Caco-2 (cell line): ENCODE measurements around the gene PDLIM7. TPM values are rescaled to one million over a fixed set of nuclear protein-coding genes. Genes with fewer than 3 reads are reported as not detected.

Source experiments
- BruUV-seq: library from RNA; stranded (reverse); fragments of 400-500 nt; replicated peaks from 2 replicates; lab custom pipeline; 2021; lab: Mats Ljungman, UMichigan
- CTCF ChIA-PET: fragments of 300-600 bp; sonication (Branson Sonifier 250); formaldehyde crosslinking; loops from one replicate; lab custom pipeline; 2022; ENCODE audit warnings: antibody characterized with exemption; lab: Charles Lee
- POLR2A ChIA-PET: fragments of 300-600 bp; sonication (Branson Sonifier 250); formaldehyde crosslinking; loops from one replicate; lab custom pipeline; 2022; ENCODE audit warnings: antibody characterized with exemption; lab: Charles Lee
- DNase-seq, 2 experiments: peaks; one replicate each; pipeline versions ENCODE4 v3.0.0 to v3.0.0-alpha.2; 2020 to 2022
- H3K27me3 ChIP-seq: replicated peaks from 2 replicates; pipeline ENCODE4 v1.6.0; 2011; ENCODE audit warnings: low read length; ENCODE audit not compliant: control insufficient read depth, insufficient read depth
- H3K36me3 ChIP-seq: 2 replicates; pipeline ENCODE4 v1.5.1; 2011; ENCODE audit warnings: low read length; ENCODE audit not compliant: control insufficient read depth, insufficient read depth
- H3K4me1 ChIP-seq: fragments of 250-450 bp; sonication (Bioruptor Pico); 2 replicates; pipeline ENCODE4 v1.5.1; 2020; ENCODE audit warnings: mild to moderate bottlenecking
- H3K4me3 ChIP-seq: 2 replicates; pipeline ENCODE4 v1.5.1; 2011; ENCODE audit warnings: low read depth, mild to moderate bottlenecking, control low read depth, low read length
- H3K9me3 ChIP-seq: fragments of 250-450 bp; sonication (Bioruptor Pico); 2 replicates; pipeline ENCODE4 v1.5.1; 2020; ENCODE audit warnings: mild to moderate bottlenecking, moderate library complexity
- H3K27ac Mint-ChIP-seq: one replicate; pipeline ENCODE4 v1.8.0; 2022; ENCODE audit warnings: mixed read lengths; ENCODE audit not compliant: unreplicated experiment
- H3K27me3 Mint-ChIP-seq: one replicate; pipeline ENCODE4 v1.8.0; 2022; ENCODE audit warnings: mixed read lengths; ENCODE audit not compliant: insufficient read depth, unreplicated experiment
- H3K36me3 Mint-ChIP-seq: one replicate; pipeline ENCODE4 v1.8.0; 2022; ENCODE audit warnings: mild to moderate bottlenecking, mixed read lengths; ENCODE audit not compliant: insufficient read depth, unreplicated experiment
- H3K4me1 Mint-ChIP-seq: one replicate; pipeline ENCODE4 v1.8.0; 2022; ENCODE audit warnings: low read depth, mixed read lengths; ENCODE audit not compliant: unreplicated experiment
- H3K4me3 Mint-ChIP-seq: one replicate; pipeline ENCODE4 v1.8.0; 2022; ENCODE audit warnings: mild to moderate bottlenecking, moderate library complexity, mixed read lengths; ENCODE audit not compliant: unreplicated experiment
- H3K9me3 Mint-ChIP-seq: one replicate; pipeline ENCODE4 v1.8.0; 2022; ENCODE audit warnings: mixed read lengths; ENCODE audit not compliant: unreplicated experiment
- intact Hi-C: fragments of 100-400 bp; cut with micrococcal nuclease; formaldehyde crosslinking; loops from one replicate; pipeline ENCODE4 v1.10.0; 2022; ENCODE audit not compliant: unreplicated experiment
- total RNA-seq: library from RNA; stranded (reverse); gene quantifications from 2 replicates; pipeline ENCODE4 v1.2.3, GENCODE V29; 2022
- TF ChIP-seq, protein P1 (sequence below), 2 experiments: fragments of 200-600 bp in 1 of 2; IDR thresholded peaks; 1 replicate in 1 of 2; 2 replicates in 1 of 2; pipeline versions ENCODE4 v1.5.1 to v1.8.0; 2011 to 2022; ENCODE audit warnings: antibody characterized with exemption in 1 of 2, control low read depth in 1 of 2, inconsistent platforms in 1 of 2, low read depth in 1 of 2, low read length in 1 of 2, mild to moderate bottlenecking in 1 of 2, moderate library complexity in 1 of 2; ENCODE audit not compliant: insufficient read depth in 1 of 2, severe bottlenecking in 1 of 2, unreplicated experiment in 1 of 2

The PDLIM7 gene
- total RNA-seq, 1 experiment from 2014 or later: 49.1 TPM

DNA sequence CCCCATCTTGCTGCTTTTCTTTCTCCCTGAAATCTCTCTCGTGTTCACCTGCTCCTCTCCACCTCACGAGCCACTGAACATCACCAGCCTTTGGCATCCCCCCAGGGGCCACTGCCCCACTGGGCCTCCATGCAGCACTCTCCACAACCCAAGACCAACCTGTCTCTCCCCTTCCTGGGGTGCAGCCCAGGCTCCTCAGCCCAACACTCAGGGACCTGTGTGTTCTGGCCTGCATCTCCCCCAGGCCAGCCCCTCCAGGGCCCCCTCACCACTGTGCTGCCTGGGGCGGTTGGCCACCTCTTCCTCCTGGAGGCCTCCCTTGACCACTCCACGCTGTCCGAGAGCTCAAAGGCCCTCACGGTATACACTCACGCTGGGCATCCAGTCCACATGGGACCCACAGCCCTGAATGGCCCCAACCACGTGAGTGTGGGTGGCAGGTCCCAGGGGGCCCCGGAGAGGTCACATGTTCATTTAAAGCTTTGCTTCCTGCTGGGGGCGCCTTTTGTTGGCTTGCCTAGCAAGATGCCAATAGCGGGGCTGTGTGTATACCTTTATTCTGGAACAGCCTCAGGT is 12.7 kb upstream of the PDLIM7 start:
- H3K27me3 Mint-ChIP-seq: no peaks in the 10 kb centered on the region
- Histone ChIP-seq H3K4me1 (no peaks in the 10 kb centered on the region), H3K27me3 (no peaks in the 10 kb centered on the region), H3K36me3 (peaks cover 13% of the 10 kb centered on the region), H3K4me3 (no peak overlapping the region), H3K9me3 (no peaks in the 10 kb centered on the region)
- no peak overlapping the region for H3K4me3 Mint-ChIP-seq
- H3K4me1 Mint-ChIP-seq: peaks cover 6% of the 10 kb centered on the region
- no peak for DNase-seq
- TF ChIP-seq, protein P1, sequence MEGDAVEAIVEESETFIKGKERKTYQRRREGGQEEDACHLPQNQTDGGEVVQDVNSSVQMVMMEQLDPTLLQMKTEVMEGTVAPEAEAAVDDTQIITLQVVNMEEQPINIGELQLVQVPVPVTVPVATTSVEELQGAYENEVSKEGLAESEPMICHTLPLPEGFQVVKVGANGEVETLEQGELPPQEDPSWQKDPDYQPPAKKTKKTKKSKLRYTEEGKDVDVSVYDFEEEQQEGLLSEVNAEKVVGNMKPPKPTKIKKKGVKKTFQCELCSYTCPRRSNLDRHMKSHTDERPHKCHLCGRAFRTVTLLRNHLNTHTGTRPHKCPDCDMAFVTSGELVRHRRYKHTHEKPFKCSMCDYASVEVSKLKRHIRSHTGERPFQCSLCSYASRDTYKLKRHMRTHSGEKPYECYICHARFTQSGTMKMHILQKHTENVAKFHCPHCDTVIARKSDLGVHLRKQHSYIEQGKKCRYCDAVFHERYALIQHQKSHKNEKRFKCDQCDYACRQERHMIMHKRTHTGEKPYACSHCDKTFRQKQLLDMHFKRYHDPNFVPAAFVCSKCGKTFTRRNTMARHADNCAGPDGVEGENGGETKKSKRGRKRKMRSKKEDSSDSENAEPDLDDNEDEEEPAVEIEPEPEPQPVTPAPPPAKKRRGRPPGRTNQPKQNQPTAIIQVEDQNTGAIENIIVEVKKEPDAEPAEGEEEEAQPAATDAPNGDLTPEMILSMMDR (IDR thresholded peaks at IDR 0.05; ENCODE audit: insufficient read depth in 1 of 2, low read depth in 1 of 2, low read length in 1 of 2, severe bottlenecking in 1 of 2, unreplicated experiment in 1 of 2): no peak
- no peaks in the 10 kb centered on the region for H3K9me3 Mint-ChIP-seq
- peaks cover 45% of the 10 kb centered on the region for H3K36me3 Mint-ChIP-seq
- POLR2A ChIA-PET: no interaction called here
- no TSS peak for BruUV-seq
- intact Hi-C loops: no loop called here
- H3K27ac Mint-ChIP-seq: peak overlapping the region; percentile 17
- CTCF ChIA-PET: interaction anchor here (0.6 kb wide), 1 partner anchor 15 kb away, joined by 3 read pairs; no protein-coding TSS in a partner anchor

DNA sequence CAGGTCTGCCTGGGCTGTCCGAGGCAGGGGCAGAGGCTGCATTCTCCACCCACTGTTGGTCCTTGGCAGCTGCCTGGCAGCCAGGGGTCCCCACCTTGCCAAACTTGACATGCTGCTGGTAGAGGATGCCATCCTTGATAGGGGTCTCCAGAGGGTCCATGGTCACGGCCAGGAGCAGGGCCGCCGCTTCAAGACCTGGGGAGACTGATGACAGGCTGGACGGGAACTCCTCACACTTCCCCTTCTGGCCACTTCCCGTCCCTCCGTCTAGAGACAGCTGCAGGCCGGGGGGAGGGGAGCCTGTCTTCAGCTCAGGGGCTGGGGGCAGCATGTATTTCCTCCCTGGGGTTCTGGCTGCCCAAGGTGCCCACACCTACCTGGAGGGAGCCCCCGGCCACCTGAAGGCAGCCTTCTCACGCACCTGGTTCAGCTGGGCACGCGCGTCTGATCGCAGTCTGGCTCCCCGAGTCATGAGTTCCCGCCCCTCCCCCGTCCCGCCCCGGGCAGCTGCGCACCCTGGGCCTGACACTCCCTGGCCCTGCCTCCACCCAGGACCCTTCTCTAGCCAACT is 12.1 kb upstream of the PDLIM7 start, which contains the start of gene DOK3:
DOK3 (minus strand) TSS at position 446 of the 571 bp plus-strand sequence; CDS start at position 160, 286 bp downstream.
- H3K4me1 ChIP-seq: no peaks in the 10 kb centered on the region
- Mint-ChIP-seq H3K27ac (peak within 1 kb of the TSS; percentile 17), H3K27me3 (no peaks in the 10 kb centered on the region), H3K36me3 (peaks cover 42% of the 10 kb centered on the region), H3K4me1 (peaks cover 6% of the 10 kb centered on the region), H3K9me3 (no peaks in the 10 kb centered on the region), H3K4me3 (no peak within 1 kb of the TSS)
- H3K4me3 ChIP-seq: no peak within 1 kb of the TSS
- no TSS peak for BruUV-seq
- H3K9me3 ChIP-seq: no peaks in the 10 kb centered on the region
- no peak for DNase-seq
- H3K36me3 ChIP-seq: peaks cover 9% of the 10 kb centered on the region
- TF ChIP-seq, protein P1 (IDR thresholded peaks at IDR 0.05; ENCODE audit: insufficient read depth in 1 of 2, low read depth in 1 of 2, low read length in 1 of 2, severe bottlenecking in 1 of 2, unreplicated experiment in 1 of 2): no peak
- ChIA-PET CTCF (interaction anchor here (0.6 kb wide), 1 partner anchor 14 kb away, joined by 3 read pairs; no protein-coding TSS in a partner anchor), POLR2A (no interaction called here)
- intact Hi-C loops: no loop called here
- H3K27me3 ChIP-seq: no peaks in the 10 kb centered on the region

DNA sequence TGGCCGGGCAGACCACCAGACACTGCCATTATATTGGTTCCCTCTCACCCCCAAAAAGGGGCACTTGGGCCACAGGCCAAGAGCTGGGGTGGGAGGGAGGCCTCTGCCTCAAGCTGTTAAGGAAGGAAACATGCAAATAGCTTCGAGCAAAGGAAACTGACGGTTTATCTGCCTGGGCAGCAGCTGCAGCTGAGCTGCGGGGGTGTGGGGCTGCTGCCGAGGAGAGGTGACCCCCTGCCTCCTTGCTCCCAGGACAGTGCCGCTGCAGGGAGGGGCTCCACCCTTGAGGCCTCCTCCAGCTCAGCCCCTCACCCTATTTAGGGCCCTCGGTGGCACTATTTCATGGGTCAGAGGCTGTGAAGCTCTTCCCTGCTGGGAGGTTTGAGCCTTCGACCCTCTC is 11.4 kb upstream of the PDLIM7 start:
- no TSS peak for BruUV-seq
- Mint-ChIP-seq H3K4me3 (no peak overlapping the region), H3K4me1 (peaks cover 6% of the 10 kb centered on the region), H3K36me3 (peaks cover 36% of the 10 kb centered on the region), H3K9me3 (no peaks in the 10 kb centered on the region), H3K27me3 (no peaks in the 10 kb centered on the region), H3K27ac (no peak overlapping the region)
- no peak overlapping the region for H3K4me3 ChIP-seq
- DNase-seq: no peak
- H3K4me1 ChIP-seq: no peaks in the 10 kb centered on the region
- H3K27me3 ChIP-seq: no peaks in the 10 kb centered on the region
- peaks cover 5% of the 10 kb centered on the region for H3K36me3 ChIP-seq
- H3K9me3 ChIP-seq: no peaks in the 10 kb centered on the region
- POLR2A ChIA-PET: interaction anchor here (0.6 kb wide), 1 partner anchor 1808 kb away, joined by 3 read pairs; no protein-coding TSS in a partner anchor
- CTCF ChIA-PET: interaction anchor here (0.6 kb wide), 1 partner anchor 13 kb away, joined by 3 read pairs; no protein-coding TSS in a partner anchor
- TF ChIP-seq, protein P1 (IDR thresholded peaks at IDR 0.05; ENCODE audit: insufficient read depth in 1 of 2, low read depth in 1 of 2, low read length in 1 of 2, severe bottlenecking in 1 of 2, unreplicated experiment in 1 of 2): no peak
- intact Hi-C loops: no loop called here
